T-helper 1 cell treated with Interleukin-12 subunit alpha and Interleukin-12 subunit beta and Interleukin-4 antibody, amounts not matched to agents 30 μg/mL and 1 μg/mL, for 36 hours (primary cell): ENCODE data around the gene GRIK2.

Experiments used
- H3K27ac Mint-ChIP-seq: one replicate; pipeline ENCODE4 v1.8.0; 2021; ENCODE audit warnings: mild to moderate bottlenecking, mixed read lengths
- H3K27me3 Mint-ChIP-seq: one replicate; pipeline ENCODE4 v1.8.0; 2021; ENCODE audit warnings: low read depth, mixed read lengths
- H3K36me3 Mint-ChIP-seq: one replicate; pipeline ENCODE4 v1.8.0; 2021; ENCODE audit warnings: low read depth, mixed read lengths
- H3K4me1 Mint-ChIP-seq: one replicate; pipeline ENCODE4 v1.8.0; 2021; ENCODE audit warnings: low read depth, mixed read lengths
- H3K4me3 Mint-ChIP-seq: one replicate; pipeline ENCODE4 v1.8.0; 2021; ENCODE audit warnings: mild to moderate bottlenecking, moderate library complexity, mixed read lengths
- H3K9me3 Mint-ChIP-seq: one replicate; pipeline ENCODE4 v1.8.0; 2021; ENCODE audit warnings: mixed read lengths

GRIK2 gene

DNA sequence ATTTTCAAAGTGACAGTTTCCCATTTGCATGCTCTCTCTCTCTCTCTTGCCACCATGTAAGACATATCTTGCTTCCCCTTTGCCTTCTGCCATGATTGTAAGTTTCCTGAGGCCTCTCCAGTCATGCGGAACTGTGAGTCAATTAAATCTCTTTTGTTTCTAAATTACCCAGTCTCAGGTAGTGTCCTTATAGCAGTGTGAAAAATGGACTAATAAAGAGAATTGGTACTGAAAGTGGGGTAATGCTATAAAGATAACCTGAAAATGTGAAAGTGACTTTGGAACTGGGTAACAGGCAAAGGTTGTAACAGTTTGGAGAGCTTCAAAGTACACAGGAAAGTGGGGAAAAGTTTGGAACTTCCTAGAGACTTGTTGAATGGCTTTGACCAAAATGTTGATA lies 389.8 kb downstream of the GRIK2 start:
- Mint-ChIP-seq H3K9me3 (peaks cover 4% of the 10 kb centered on the region), H3K27me3 (no peaks in the 10 kb centered on the region), H3K36me3 (no peaks in the 10 kb centered on the region), H3K27ac (no peak overlapping the region), H3K4me3 (no peak overlapping the region), H3K4me1 (no peaks in the 10 kb centered on the region)

DNA sequence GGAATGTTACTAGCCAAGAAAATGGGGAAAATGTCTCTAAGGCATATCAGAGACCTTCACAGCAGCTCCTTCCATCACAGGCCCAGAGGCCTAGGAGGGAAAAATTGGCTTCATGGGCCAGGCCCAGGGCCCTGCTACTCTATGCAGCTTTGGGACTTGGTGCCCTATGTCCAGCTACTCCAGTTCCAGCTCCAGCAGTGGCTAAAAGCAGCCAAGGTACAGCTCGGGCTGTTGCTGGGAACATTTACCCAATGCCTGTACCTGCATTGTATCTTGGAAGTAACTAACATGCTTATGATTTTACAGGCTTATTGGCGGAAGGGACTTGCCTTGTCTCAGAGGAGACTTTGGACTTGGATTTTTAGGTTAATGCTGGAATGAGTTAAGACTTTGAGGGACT lies 390.6 kb downstream of the GRIK2 start:
- Mint-ChIP-seq H3K4me1 (no peaks in the 10 kb centered on the region), H3K27me3 (no peaks in the 10 kb centered on the region), H3K4me3 (no peak overlapping the region), H3K9me3 (peaks cover 4% of the 10 kb centered on the region), H3K27ac (no peak overlapping the region), H3K36me3 (no peaks in the 10 kb centered on the region)

DNA sequence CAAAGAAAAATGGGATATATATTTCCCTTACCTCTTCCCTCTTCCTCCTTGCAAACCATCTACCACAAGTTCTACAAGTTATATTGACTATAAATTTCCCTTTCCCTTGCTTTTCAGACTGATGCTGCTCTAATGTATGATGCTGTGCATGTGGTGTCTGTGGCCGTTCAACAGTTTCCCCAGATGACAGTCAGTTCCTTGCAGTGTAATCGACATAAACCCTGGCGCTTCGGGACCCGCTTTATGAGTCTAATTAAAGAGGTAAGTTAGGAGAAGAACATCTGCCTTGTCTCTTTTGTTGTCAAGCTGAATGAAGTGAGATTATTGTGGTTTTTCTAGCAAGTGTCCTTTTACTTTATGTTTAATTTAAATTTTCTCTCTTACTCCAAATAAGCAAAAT lies 406.0 kb downstream of the GRIK2 start:
- Mint-ChIP-seq H3K36me3 (no peaks in the 10 kb centered on the region), H3K4me1 (no peaks in the 10 kb centered on the region), H3K27me3 (no peaks in the 10 kb centered on the region), H3K4me3 (no peak overlapping the region), H3K9me3 (peaks cover 2% of the 10 kb centered on the region), H3K27ac (no peak overlapping the region)

- Mint-ChIP-seq H3K9me3 (no peaks in the 10 kb centered on the region), H3K4me3 (no peak overlapping the region), H3K36me3 (no peaks in the 10 kb centered on the region), H3K27me3 (no peaks in the 10 kb centered on the region), H3K4me1 (no peaks in the 10 kb centered on the region), H3K27ac (no peak overlapping the region)
Observed at GRCh38 chr6:101800598-101800997, 407.1 kb downstream of the GRIK2 start.

GRCh38 chr6:101803136-101803535 lies 409.6 kb downstream of the GRIK2 start:
- no peak overlapping the region for H3K27ac Mint-ChIP-seq
- H3K36me3 Mint-ChIP-seq, result no peaks in the 10 kb centered on the region

DNA sequence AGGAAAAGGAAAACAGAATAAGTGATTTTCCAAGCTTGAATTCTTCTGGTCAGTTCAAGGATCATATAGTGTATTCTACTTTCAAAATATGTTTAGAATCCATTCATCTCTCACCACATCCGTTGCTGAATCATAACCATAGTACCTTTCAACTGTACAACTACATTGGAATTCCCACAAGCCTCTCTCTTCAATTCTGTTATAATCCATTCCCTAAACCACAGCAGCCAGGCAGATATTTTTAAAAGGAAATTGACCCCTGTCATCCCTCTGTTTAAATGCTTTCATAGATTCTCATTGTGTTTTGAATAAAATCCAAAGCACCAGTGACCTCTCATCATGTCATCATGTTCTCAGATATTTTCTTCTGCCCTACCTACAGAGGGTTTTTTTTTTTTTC lies 412.7 kb downstream of the GRIK2 start:
- H3K4me3 Mint-ChIP-seq, result no peak overlapping the region
- H3K9me3 Mint-ChIP-seq, result no peaks in the 10 kb centered on the region
- H3K27me3 Mint-ChIP-seq, result no peaks in the 10 kb centered on the region
- no peak overlapping the region for H3K27ac Mint-ChIP-seq
- H3K4me1 Mint-ChIP-seq, result no peaks in the 10 kb centered on the region
- no peaks in the 10 kb centered on the region for H3K36me3 Mint-ChIP-seq

More at GRCh38 chr6:101803136-101803535, 409.6 kb downstream of the GRIK2 start:
- Mint-ChIP-seq H3K27me3 (no peaks in the 10 kb centered on the region), H3K9me3 (no peaks in the 10 kb centered on the region), H3K4me3 (no peak overlapping the region), H3K4me1 (no peaks in the 10 kb centered on the region)

- Mint-ChIP-seq H3K4me1 (no peaks in the 10 kb centered on the region), H3K27ac (no peak overlapping the region), H3K4me3 (no peak overlapping the region), H3K27me3 (no peaks in the 10 kb centered on the region), H3K36me3 (no peaks in the 10 kb centered on the region), H3K9me3 (no peaks in the 10 kb centered on the region)
Observed at GRCh38 chr6:101811108-101811507, 417.6 kb downstream of the GRIK2 start.

GRCh38 chr6:101816716-101817115 lies 423.2 kb downstream of the GRIK2 start:
- Mint-ChIP-seq H3K4me3 (no peak overlapping the region), H3K27me3 (no peaks in the 10 kb centered on the region), H3K27ac (no peak overlapping the region), H3K9me3 (peaks cover 6% of the 10 kb centered on the region), H3K36me3 (no peaks in the 10 kb centered on the region), H3K4me1 (no peaks in the 10 kb centered on the region)

DNA sequence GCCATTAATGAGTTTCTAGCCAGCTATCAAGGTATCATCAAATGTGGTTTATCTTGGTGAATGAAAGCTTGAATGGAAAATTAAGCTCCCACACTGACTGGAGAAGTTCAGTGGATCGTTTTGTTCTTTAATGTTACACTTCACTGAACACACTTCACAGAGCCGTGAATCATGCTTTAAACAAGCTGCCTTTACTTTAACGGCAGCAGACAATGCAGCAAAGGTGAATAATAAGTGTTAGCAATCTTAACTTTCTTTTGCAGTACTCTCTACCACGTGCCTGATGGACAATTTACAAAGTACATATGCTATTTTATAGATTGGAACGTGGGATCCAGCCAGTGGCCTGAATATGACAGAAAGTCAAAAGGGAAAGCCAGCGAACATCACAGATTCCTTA lies 424.5 kb downstream of the GRIK2 start:
- no peaks in the 10 kb centered on the region for H3K4me1 Mint-ChIP-seq
- no peak overlapping the region for H3K27ac Mint-ChIP-seq
- no peaks in the 10 kb centered on the region for H3K27me3 Mint-ChIP-seq
- peaks cover 6% of the 10 kb centered on the region for H3K9me3 Mint-ChIP-seq
- H3K36me3 Mint-ChIP-seq, result no peaks in the 10 kb centered on the region
- H3K4me3 Mint-ChIP-seq, result no peak overlapping the region

DNA sequence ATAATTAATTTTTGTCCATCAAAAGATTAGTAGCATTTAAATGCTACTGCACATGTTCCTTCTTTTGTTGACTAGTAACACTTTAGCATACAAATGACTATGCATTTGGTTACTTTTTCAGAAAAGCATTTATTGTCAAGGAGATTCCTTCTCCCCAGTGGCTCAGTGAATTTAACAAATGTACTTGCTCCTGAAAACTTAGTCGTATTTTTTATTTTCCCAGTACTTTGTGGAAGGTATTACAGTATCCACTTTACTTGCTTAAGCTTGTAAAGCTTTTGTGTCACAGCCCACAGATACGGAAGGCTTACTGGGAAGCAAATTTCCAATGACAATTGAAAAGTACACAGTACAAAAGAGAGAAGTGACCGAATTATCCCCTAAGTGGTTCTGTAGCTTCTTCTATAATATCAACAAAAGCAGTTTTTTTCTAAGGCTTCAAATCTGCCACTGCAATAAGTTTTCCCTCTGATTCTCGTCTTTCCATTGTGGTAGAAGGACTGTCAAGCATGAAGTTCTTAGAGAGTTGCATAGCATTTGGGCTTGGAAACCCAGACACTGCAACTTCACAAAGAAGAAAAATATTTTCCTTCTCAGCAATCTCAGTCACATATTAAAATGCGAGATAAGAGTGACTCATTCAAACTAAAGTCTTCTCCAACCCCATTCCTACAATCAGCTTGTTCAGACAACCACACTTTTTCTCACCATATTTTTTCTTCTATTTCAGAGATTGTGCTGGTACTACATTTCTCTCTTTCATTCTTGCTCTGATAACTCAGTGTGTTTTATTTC lies 431.2 kb downstream of the GRIK2 start:
- H3K27ac Mint-ChIP-seq, result no peak overlapping the region
- H3K9me3 Mint-ChIP-seq, result peaks cover 22% of the 10 kb centered on the region
- no peak overlapping the region for H3K4me3 Mint-ChIP-seq
- H3K27me3 Mint-ChIP-seq, result no peaks in the 10 kb centered on the region
- no peaks in the 10 kb centered on the region for H3K36me3 Mint-ChIP-seq
- no peaks in the 10 kb centered on the region for H3K4me1 Mint-ChIP-seq

DNA sequence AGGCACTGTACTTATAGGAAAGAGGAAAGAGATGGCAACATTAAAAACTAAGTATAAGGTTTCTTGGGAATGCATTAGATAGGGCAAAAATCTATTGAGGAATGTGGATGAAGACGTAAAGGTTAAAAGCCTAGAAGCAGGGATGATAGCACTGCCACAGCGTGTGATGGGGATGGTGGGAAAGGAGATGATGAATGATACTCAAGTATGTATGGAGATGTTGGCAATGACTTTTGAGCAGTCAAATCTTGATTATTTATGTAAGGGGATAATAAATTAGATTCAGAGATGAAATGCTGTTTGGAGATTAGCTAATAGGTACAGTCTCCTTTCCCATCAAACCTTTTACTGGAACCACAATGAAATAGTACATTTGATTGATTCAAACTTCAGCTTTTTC lies 432.8 kb downstream of the GRIK2 start:
- Mint-ChIP-seq H3K27ac (no peak overlapping the region), H3K27me3 (no peaks in the 10 kb centered on the region), H3K36me3 (no peaks in the 10 kb centered on the region), H3K4me1 (no peaks in the 10 kb centered on the region), H3K9me3 (peaks cover 16% of the 10 kb centered on the region), H3K4me3 (no peak overlapping the region)

DNA sequence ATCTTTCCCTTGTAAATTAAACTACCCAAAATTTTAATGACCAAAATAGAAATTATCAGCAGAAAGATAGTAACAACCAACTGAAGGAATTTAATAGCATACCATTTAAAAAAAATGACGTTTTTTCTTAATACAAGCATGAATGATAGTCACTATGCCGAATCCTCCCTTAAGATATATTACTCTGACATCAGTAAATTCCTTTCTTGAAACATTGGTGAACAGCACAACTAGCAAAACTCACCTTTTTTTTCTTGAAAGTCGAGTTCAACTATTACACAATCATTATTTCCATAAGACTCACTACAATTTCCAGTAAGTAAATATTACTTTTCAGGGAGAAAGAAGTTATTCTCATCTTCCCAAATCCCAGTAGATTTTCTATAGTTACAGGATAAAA lies 433.2 kb downstream of the GRIK2 start:
- H3K36me3 Mint-ChIP-seq, result no peaks in the 10 kb centered on the region

DNA sequence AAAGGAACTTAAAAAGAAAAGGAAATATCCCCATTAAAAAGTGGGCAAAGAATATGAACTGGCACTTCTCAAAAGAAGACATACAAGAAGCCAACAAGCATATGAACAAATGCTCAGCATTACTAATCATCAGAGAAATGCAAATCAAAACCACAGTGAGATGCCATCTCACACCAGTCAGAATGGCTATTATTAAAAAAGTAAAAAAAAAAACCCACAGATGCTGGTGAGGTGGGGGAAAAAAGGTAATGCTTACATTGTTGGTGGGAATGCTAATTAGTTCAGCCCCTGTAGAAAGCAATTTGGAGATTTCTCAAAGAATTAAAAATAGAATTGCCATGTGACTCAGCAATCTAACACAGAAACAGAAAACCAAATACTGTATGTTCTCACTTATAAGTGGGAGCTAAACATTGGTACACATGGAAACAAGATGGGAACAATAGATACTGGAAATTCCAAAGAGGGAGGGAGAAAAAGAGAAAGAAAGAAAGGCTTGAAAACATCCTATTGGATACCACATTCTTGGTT lies 437.1 kb downstream of the GRIK2 start:
- Mint-ChIP-seq H3K4me1 (no peaks in the 10 kb centered on the region), H3K27ac (no peak overlapping the region), H3K36me3 (no peaks in the 10 kb centered on the region), H3K27me3 (no peaks in the 10 kb centered on the region), H3K4me3 (no peak overlapping the region), H3K9me3 (peaks cover 16% of the 10 kb centered on the region)

More for the DNA sequence above, 433.2 kb downstream of the GRIK2 start:
- Mint-ChIP-seq H3K4me3 (no peak overlapping the region), H3K27ac (no peak overlapping the region), H3K27me3 (no peaks in the 10 kb centered on the region), H3K4me1 (no peaks in the 10 kb centered on the region), H3K9me3 (peaks cover 16% of the 10 kb centered on the region)

DNA sequence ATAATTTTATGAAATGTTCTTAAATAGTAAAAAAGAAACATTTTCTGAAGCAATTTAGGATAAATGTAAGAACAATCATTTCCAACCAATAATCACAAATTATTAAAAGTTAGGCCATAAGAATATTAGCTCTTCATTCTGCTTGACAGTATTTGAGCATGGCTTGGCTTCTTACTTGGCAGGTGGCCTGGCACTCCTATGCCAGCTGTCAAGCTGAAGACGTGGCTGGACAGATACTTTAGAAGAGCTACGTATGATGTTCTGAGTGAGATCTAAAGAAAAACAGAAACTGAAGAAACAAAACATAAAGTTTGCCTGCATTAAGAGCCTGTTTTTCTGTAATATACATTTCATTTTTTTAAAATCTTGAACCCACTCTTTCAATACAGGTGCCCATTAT lies 438.9 kb downstream of the GRIK2 start:
- Mint-ChIP-seq H3K27me3 (no peaks in the 10 kb centered on the region), H3K4me1 (no peaks in the 10 kb centered on the region), H3K4me3 (no peak overlapping the region), H3K27ac (no peak overlapping the region), H3K9me3 (peaks cover 16% of the 10 kb centered on the region), H3K36me3 (no peaks in the 10 kb centered on the region)

- peaks cover 7% of the 10 kb centered on the region for H3K9me3 Mint-ChIP-seq
- no peak overlapping the region for H3K27ac Mint-ChIP-seq
- H3K4me3 Mint-ChIP-seq, result no peak overlapping the region
- H3K4me1 Mint-ChIP-seq, result no peaks in the 10 kb centered on the region
- no peaks in the 10 kb centered on the region for H3K27me3 Mint-ChIP-seq
- no peaks in the 10 kb centered on the region for H3K36me3 Mint-ChIP-seq
Observed at GRCh38 chr6:101840100-101840499, 446.6 kb downstream of the GRIK2 start.
